Ovary (tissue), 9 donors: Measurements from ENCODE around the gene ESAM. TPM values are rescaled to one million over a fixed set of nuclear protein-coding genes. Genes with fewer than 3 reads are reported as not detected.

ENCODE experiments used
- DNase-seq, 5 donors: peaks; one replicate each; pipeline ENCODE4 v3.0.0-alpha.2; 2019 to 2020
- H3K27ac ChIP-seq, 2 donors: fragments of 200-600 bp; one replicate each; pipeline versions ENCODE4 v1.5.1 to v1.8.0; 2019 to 2022
- H3K27me3 ChIP-seq: fragments of 200-600 bp; one replicate; pipeline ENCODE4 v1.8.0; 2022
- H3K36me3 ChIP-seq: fragments of 200-600 bp; sonication (generic); one replicate; pipeline ENCODE4 v1.5.1; 2019
- H3K4me1 ChIP-seq: one replicate; pipeline ENCODE4 v1.8.1; 2013; ENCODE audit warnings: mild to moderate bottlenecking, moderate library complexity; ENCODE audit not compliant: insufficient read depth
- H3K4me3 ChIP-seq: fragments of 200-600 bp; sonication (generic); one replicate; pipeline ENCODE4 v1.5.1; 2017
- H3K9me3 ChIP-seq, 2 donors: fragments of 200-600 bp in 1 of 2; sonication (generic) in 1 of 2; one replicate each; pipeline versions ENCODE4 v1.5.1 to v1.8.1; 2013 to 2019; ENCODE audit warnings: mild to moderate bottlenecking in 1 of 2, moderate library complexity in 1 of 2
- CTCF ChIP-seq, 3 donors: fragments of 450-650 bp in 2 of 3; fragments of 200-600 bp in 1 of 3; IDR thresholded peaks; one replicate each; pipeline versions ENCODE4 v1.5.1 to v1.8.0; 2016 to 2022; ENCODE audit warnings: antibody characterized with exemption in 3 of 3, mild to moderate bottlenecking in 1 of 3
- EP300 ChIP-seq: sonication (generic); formaldehyde crosslinking; IDR thresholded peaks from one replicate; pipeline ENCODE4 v1.6.1; 2017; ENCODE audit warnings: antibody characterized with exemption
- POLR2A ChIP-seq: fragments of 450-650 bp; IDR thresholded peaks from one replicate; pipeline ENCODE4 v1.6.1; 2017; ENCODE audit warnings: antibody characterized with exemption, mild to moderate bottlenecking, moderate library complexity
- WGBS, 3 donors: extraction: QIAGEN DNeasy Blood & Tissue Kit in 1 of 3; methylation state at CpG; one replicate each; pipeline versions ENCODE4 v1.1.5 to v1.1.7; 2013 to 2017; 5-methylcytosine and 5-hydroxymethylcytosine counted together
- intact Hi-C, 4 donors: fragments of 100-400 bp; cut with DNase I; formaldehyde crosslinking; loops; one replicate each; pipeline versions ENCODE4 v1.11.0 to v1.15.1; 2022 to 2023
- polyA plus RNA-seq, 2 donors: library from polyadenylated mRNA; stranded (reverse); fragments of 200-250 nt in 1 of 2; fragments of 350-450 nt in 1 of 2; fragmentation: Illumina TruSeq in 1 of 2; extraction: RNeasy Lipid Tissue Mini Kit (QIAGEN cat#74804) in 1 of 2; gene quantifications; one replicate each; pipeline ENCODE4 v1.2.3, GENCODE V29; 2013 to 2014
- total RNA-seq, 7 donors: library from RNA; depleted of rRNA in 2 of 7; stranded (reverse); fragments of >200 nt in 2 of 7; fragmentation: NEBNext Ultra II Directional in 3 of 7; extraction: Animal tissue kit (Norgen Biotek cat#: 25700) in 3 of 7; gene quantifications; one replicate each; pipeline versions ENCODE4 v1.1.0 to v1.2.4, GENCODE V29; 2016 to 2023
- donor health status: DM: no; HTN: no; CAD: no; lungs with moderate emphysema.
- donor health status: DM: no; HTN: no; CAD: no.
- donor health status: Bipolar disorder and iron deficiency.
- donor health status: DM: yes; HTN: yes; CAD: no.
- donor health status: DM: no; HTN: no; CAD: no.
- donor health status: DM: yes; HTN: yes; CAD: no.

ESAM gene
- total and polyA plus RNA-seq, 9 donors, result 7.3 to 46.6 (median 11.2) TPM

DNA sequence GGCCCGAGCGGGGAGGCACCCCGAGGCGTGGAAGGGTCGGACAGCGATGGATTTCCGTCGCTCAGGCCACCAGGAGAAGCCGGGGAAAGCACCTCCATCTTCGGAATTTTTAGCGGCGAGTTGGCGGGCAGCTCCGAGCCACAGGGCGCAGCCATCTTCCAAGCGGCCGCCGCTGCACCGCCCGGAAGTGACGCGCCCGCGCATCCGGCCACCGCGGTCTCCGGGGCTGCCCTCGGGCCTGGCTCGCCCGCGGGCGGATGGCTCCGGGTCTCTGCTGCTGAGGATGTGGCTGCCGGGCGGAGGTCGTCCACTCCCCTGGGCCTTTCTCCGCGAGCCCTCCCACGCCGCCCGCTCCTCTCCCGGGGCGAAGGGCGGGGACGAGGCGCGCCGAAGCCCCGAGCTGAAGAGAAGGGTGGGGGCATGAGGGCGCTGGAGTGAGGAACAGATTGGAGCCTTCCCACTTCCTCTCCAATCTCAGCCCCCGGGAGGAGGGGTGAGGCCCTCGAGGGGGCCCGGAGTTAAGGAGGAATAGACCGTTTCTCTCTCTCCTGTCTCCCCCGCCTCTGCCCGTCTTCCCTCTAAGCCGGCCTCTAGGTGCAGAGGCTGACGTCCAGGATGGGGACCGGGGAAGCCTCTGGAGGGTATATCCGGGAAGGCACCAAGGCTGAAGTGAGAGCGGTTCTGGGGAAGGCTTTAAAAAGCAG, 38.3 kb upstream of the ESAM start, which contains the start of gene MSANTD2:
TSS of gene MSANTD2 (minus strand) at position 181 of the 704 bp plus-strand sequence. CDS start at position 155, 26 bp downstream.
- no peak for TF ChIP-seq EP300
- TF ChIP-seq POLR2A, result peak; percentile 86
- TF ChIP-seq CTCF (IDR thresholded peaks at IDR 0.05), result peak in 1 of 3 donors; percentile 6
- Histone ChIP-seq H3K27me3 (no peaks in the 10 kb centered on the region), H3K9me3 (no peaks in the 10 kb centered on the region), H3K4me1 (peaks cover 8% of the 10 kb centered on the region), H3K36me3 (no peaks in the 10 kb centered on the region), H3K27ac (peak within 1 kb of the TSS; percentile 92 to 99), H3K4me3 (peak within 1 kb of the TSS; percentile 98)
- WGBS, 3 donors, result 0 to 1% (median 0%) methylated on average over 52 to 62 of the region's 62 CpGs
- intact Hi-C loops, result no loop called here
- peak; percentile 78 to 89 (median 85) for DNase-seq

GRCh38 chr11:124799348-124800225, 37.5 kb upstream of the ESAM start:
- Histone ChIP-seq H3K36me3 (no peaks in the 10 kb centered on the region), H3K4me3 (peak overlapping the region; percentile 98), H3K27me3 (no peaks in the 10 kb centered on the region), H3K27ac (peak overlapping the region; percentile 92 to 99), H3K4me1 (peaks cover 8% of the 10 kb centered on the region), H3K9me3 (no peaks in the 10 kb centered on the region)
- intact Hi-C loops, result no loop called here
- TF ChIP-seq EP300 (no peak), CTCF (IDR thresholded peaks at IDR 0.05) (no peak), POLR2A (no peak)
- DNase-seq, result peak in 4 of 5 donors; percentile 16 to 49 (median 33)
- WGBS, 3 donors, result 0 to 2% (median 0%) methylated on average over 64 to 83 of the region's 83 CpGs

GRCh38 chr11:124798991-124799347, 36.9 kb upstream of the ESAM start:
- peak overlapping the region; percentile 98 for H3K4me3 ChIP-seq
- peaks cover 8% of the 10 kb centered on the region for H3K4me1 ChIP-seq
- H3K27me3 ChIP-seq, result no peaks in the 10 kb centered on the region
- 0 to 1% (median 1%) methylated on average over 8 of the region's 8 CpGs for WGBS, 3 donors
- H3K27ac ChIP-seq, result no peak overlapping the region
- intact Hi-C loops, result no loop called here
- TF ChIP-seq EP300 (no peak), CTCF (IDR thresholded peaks at IDR 0.05) (no peak), POLR2A (no peak)
- H3K36me3 ChIP-seq, result no peaks in the 10 kb centered on the region
- H3K9me3 ChIP-seq, result no peaks in the 10 kb centered on the region
- DNase-seq, result no peak

GRCh38 chr11:124796312-124796711, 34.2 kb upstream of the ESAM start:
- Histone ChIP-seq H3K36me3 (no peaks in the 10 kb centered on the region), H3K27ac (no peak overlapping the region), H3K4me3 (no peak overlapping the region), H3K4me1 (peaks cover 7% of the 10 kb centered on the region), H3K27me3 (no peaks in the 10 kb centered on the region), H3K9me3 (no peaks in the 10 kb centered on the region)
- WGBS, 3 donors, result 88 to 93% (median 92%) methylated on average over 3 of the region's 3 CpGs
- intact Hi-C loops, result no loop called here
- TF ChIP-seq EP300 (no peak), CTCF (IDR thresholded peaks at IDR 0.05) (no peak), POLR2A (no peak)
- DNase-seq, result no peak
